ENCODE data around the gene SPIRE1.

The SPIRE1 gene

DNA sequence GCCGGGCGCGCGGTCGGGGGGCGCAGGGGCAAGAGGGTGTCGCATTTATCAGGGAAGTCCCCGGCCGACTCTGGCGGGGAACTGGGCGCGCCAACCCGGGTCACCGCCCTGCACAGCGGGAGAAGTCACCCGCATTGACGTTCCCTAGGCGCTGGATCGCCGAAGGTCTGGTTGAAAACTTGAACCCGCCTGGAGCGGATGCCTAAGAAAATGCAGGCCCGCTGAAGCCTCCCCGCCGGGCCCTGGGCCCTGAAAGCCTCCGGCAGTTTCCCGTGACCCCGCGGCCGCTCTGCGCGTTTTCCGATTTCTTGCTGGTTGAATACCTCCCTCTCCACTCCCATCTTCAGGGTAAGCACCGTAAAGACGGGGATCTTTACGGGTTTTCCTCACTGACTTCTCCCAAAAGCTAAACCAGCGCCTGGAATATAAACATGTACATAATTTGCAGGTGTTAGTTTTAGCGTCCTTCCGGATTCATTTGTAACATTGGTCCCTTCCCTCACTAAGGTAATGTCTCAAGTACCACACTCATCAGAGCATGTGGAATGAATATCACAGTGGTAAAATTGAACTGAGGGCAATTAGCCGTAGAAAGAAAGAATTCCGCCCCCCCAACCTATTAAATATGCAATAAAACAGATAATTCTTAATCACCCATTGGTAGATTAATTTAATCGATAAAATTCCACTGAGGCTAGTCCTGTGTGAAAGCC is 675 bp upstream of the SPIRE1 start:
- TF ChIP-seq GATA2 (IDR thresholded peaks at IDR 0.05; ENCODE audit: low read depth, low read length) (no peak), GATA3 (IDR thresholded peaks at IDR 0.05; ENCODE audit: low read depth, low read length) (no peak)

DNA sequence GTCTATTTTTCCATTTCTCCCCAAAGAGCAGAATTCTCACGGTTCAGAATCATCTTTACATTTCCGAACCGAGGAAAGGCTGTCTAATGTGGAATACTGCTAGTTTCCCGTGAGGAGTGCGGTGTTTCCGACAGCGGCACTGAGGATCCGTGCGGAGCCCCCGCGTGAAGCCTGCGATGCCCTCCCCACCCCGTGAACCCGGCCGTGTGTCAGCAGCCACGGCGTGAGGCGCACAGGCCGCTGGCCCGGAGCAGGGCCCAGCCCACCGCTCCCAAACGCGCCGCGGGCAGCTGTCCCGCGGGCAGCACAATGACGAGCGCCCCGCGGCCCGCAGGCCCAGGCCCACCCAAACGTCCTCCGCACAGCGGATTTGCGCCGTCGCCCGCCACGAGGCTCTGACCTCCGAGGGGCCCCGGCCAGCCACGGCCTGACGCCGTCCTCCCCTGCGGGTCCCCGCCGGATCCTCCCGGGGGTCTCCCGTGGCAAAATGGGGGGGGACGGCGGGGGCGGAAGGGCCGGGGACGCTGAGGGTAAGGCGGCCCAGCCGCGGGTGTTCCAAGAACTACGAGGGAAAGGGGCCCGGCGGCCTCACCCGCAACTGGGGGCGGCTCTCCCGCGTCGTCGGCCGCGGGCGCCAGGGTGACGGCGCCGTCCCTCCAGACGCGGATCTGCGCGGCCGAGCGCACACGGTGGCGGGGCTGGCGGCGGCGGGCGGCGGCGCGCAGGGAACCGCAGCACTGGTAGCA is 796 bp downstream of the SPIRE1 start:
- TF ChIP-seq GATA2 (IDR thresholded peaks at IDR 0.05; ENCODE audit: low read depth, low read length) (no peak), GATA3 (IDR thresholded peaks at IDR 0.05; ENCODE audit: low read depth, low read length) (no peak)

DNA sequence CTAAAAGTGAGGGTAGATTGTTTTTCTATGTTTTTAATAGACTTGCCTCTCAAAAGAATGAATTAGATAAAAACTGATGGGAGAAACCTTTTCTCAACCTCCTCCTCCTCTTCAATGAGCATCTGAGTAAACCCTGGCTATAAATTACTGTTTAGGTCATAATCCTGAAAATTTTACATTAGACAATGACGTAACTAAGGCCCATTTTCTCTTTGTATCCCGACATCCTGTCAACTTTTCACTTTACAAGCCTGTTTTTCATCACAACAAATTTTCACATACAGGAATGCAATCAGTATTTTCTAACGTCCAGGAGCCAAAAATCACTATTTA is 1.3 kb downstream of the SPIRE1 start:
- TF ChIP-seq GATA3 (IDR thresholded peaks at IDR 0.05; ENCODE audit: low read depth, low read length) (no peak), GATA2 (IDR thresholded peaks at IDR 0.05; ENCODE audit: low read depth, low read length) (no peak)

DNA sequence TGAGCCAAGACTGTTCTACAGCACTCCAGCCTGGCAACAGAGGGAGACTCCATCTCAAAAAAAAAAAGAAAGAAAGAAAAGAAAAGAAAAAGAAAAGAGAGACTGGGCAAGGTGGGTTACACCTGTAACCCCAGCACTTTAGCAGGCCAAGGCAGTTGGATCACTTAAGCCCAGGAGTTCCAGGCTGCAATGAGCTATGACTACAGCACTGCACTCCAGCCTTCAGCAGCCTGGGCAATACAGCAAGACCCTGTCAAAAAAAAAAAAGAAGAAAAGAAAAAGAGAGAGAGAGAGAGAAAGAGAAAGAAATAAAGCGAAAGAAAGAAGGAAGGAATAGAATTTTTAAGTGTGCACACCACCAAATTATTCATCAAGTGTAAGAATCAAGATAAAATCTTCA is 2.9 kb downstream of the SPIRE1 start:
- TF ChIP-seq GATA2 (IDR thresholded peaks at IDR 0.05; ENCODE audit: low read depth, low read length) (no peak), GATA3 (IDR thresholded peaks at IDR 0.05; ENCODE audit: low read depth, low read length) (no peak)

DNA sequence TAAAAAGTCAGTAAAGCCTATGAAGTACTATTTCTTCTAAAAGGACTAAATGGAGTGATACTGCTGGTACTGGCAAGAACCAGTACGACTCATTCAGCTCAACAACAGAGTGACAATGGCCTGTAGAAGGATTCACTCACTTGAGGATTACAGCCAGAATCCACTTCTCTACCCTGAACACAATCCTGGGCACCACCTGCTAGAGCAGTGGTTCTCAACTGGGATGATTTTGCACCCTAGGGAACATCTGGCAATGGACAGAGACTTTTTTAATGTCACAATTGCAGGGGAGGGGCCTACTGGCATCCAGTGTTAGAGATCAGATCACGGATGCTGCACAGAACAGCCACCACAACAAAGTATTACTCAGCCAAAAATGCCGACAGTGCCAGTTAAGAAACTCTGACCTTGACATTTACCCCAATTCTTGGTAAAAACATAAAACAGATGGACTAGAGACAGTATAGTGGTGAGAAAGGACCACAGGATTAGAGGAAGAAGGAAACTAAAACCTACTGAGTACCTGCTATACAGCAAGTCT is 5.0 kb downstream of the SPIRE1 start:
- TF ChIP-seq GATA2 (IDR thresholded peaks at IDR 0.05; ENCODE audit: low read depth, low read length) = 0 out of 2 replicates have a peak, but pooled peaks have one; percentile 29
- TF ChIP-seq GATA3 (IDR thresholded peaks at IDR 0.05; ENCODE audit: low read depth, low read length) = no peak

DNA sequence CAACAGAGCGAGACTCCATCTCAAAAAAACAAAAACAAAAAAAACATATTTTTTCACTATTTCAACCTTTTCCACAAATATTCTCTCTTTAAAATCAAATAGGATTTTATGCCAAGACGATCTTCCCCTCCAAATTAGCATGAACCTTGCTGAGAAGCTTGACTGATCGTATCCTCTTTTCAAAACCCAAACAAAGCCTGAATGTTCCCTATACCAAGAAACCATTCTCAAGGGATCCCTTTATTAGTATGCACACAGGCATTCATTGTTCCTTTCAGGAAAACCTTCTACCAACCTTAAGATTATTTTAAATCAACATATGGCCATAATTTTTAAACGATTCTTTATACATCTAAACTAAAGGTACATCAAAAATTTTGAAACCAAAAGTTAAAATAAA is 6.3 kb downstream of the SPIRE1 start:
- TF ChIP-seq GATA3 (IDR thresholded peaks at IDR 0.05; ENCODE audit: low read depth, low read length) = no peak
- TF ChIP-seq GATA2 (IDR thresholded peaks at IDR 0.05; ENCODE audit: low read depth, low read length) = no peak

DNA sequence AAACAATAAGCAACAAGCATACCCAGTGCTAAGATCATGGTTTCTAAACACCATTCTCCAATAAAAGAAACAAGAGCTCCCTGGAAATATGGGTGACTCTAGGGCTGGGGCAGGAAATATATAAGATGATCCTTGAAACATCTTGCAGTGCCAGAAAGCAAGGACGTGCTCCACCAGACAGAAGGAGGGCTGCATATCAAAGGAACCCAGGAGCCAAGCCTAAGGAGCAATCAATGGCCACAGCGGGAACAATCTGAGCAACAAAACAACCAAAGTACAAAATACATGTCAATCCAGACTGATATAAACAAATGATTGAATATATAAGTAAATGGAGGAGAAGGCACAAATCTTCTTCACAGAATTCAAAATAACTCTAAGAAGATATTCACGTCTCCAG is 10.1 kb downstream of the SPIRE1 start:
- no peak for TF ChIP-seq GATA3 (IDR thresholded peaks at IDR 0.05; ENCODE audit: low read depth, low read length)
- TF ChIP-seq GATA2 (IDR thresholded peaks at IDR 0.05; ENCODE audit: low read depth, low read length) = no peak

DNA sequence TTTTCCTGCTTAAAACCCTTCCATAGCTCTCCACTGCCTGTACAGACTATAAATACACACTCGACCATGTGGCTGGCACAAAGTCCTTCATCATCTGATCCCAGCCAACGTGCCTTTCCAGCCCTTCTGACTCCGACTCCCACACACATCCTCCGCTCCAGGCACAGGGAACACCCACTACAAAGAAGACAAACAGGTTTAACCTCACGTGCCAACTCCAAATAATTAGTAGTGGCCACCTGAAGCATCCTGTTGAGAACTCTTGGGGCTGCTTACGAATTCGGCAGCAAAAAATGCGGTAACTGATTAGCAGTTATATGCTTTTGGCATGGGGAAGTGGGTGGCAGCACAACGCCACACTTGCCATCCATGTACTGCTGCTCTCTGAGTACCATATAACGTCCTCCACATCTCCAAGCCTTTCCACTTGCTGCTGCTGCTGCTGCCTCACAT is 12.1 kb downstream of the SPIRE1 start:
- TF ChIP-seq GATA2 (IDR thresholded peaks at IDR 0.05; ENCODE audit: low read depth, low read length) (no peak), GATA3 (IDR thresholded peaks at IDR 0.05; ENCODE audit: low read depth, low read length) (no peak)

DNA sequence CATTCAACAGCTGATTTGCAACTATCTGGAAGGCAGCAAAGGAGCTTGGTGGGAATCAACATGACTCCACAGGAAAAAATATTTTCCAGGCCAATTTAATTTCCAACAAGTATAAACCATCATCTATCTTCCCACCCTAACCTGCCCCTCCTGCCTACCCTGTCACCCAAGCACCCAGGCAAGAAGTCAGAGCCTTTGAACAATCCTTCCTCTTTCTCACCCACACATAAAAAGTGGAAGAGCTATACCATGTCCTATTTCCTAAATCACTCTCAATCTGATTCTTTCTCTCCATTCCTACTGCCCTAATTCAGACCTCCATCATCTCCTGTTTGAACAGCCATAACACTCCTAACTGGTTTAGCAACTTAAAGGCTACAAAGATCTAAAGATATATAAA is 12.7 kb downstream of the SPIRE1 start:
- TF ChIP-seq GATA2 (IDR thresholded peaks at IDR 0.05; ENCODE audit: low read depth, low read length) = no peak
- TF ChIP-seq GATA3 (IDR thresholded peaks at IDR 0.05; ENCODE audit: low read depth, low read length) = no peak

DNA sequence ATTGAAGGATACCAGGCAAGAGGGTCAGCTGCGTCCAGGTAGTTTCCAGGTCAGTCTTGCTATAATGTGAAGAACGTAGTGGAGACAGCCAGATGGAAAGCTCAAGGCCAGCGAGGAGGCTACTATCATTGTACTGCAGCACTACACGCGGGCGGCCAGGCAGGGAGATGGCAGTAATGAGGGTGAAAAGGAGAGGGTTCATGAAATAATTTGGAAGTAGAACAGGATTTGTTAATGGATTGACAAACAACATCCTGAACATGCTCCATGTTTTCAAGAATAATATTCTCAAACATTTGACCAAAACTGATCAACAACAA is 17.1 kb downstream of the SPIRE1 start:
- no peak for TF ChIP-seq GATA3 (IDR thresholded peaks at IDR 0.05; ENCODE audit: low read depth, low read length)
- no peak for TF ChIP-seq GATA2 (IDR thresholded peaks at IDR 0.05; ENCODE audit: low read depth, low read length)

DNA sequence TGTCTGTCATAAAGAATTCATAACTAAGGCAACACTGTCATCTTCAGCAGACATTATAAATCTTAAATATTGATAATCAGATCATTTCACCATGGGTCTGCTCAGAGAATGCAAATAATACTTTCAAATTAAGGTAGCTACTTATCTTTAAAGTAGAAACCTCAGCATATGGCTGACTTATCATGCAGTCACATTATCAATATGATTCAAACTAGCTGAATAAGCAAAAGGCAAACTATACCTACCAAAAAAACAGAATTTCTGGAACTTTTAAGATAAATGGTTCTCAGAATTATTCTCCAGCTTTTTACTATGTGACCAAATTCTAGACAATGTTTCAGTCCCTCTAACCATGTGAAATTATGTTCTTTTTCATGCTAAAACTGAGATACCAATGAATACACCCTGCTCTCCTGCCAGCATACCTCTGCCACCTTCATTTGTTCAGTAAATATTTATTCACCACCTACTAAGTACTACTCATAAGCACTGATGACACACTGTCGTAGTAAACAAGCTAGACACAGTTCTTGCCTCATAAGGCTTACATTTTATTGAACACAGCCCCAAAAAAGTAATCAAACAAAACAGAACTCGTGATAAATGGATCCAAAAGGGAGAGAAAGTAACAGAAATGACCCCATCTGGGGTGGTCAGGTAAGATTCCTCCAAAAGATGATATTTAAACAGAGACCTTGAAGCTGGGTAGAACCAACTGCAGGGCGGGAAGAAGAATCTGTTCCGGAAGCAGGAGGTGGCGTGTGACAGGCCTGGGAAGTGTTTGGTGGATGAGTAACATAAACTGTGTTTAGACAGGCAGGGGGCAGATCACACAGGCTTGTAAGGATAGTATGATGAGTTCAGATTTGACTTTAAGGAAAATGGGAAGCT is 17.7 kb downstream of the SPIRE1 start:
- TF ChIP-seq GATA3 (IDR thresholded peaks at IDR 0.05; ENCODE audit: low read depth, low read length) (no peak), GATA2 (IDR thresholded peaks at IDR 0.05; ENCODE audit: low read depth, low read length) (no peak)

DNA sequence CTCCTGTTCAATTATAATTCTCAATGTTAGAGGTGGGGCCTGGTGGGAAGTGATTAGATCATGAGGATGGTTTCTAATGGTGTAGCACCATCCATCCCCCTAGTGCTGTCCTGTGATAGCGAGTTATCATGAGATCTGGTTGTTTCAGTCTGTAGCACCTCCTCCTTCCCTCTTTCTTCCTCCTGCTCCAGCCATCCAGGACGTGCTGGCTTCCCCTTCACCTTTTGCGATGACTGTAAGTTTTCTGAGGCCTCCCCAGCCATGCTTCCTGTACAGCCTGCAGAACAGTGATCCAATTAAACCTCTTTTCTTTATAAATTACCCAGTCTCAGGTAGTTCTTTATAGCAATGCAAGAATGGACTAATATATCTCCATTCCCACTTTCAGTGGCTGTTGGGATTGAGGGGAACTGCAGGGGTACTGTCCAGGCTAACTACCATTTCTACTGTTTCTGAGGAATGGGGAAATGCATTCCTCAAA is 19.2 kb downstream of the SPIRE1 start:
- TF ChIP-seq GATA2 (IDR thresholded peaks at IDR 0.05; ENCODE audit: low read depth, low read length) (no peak), GATA3 (IDR thresholded peaks at IDR 0.05; ENCODE audit: low read depth, low read length) (no peak)

DNA sequence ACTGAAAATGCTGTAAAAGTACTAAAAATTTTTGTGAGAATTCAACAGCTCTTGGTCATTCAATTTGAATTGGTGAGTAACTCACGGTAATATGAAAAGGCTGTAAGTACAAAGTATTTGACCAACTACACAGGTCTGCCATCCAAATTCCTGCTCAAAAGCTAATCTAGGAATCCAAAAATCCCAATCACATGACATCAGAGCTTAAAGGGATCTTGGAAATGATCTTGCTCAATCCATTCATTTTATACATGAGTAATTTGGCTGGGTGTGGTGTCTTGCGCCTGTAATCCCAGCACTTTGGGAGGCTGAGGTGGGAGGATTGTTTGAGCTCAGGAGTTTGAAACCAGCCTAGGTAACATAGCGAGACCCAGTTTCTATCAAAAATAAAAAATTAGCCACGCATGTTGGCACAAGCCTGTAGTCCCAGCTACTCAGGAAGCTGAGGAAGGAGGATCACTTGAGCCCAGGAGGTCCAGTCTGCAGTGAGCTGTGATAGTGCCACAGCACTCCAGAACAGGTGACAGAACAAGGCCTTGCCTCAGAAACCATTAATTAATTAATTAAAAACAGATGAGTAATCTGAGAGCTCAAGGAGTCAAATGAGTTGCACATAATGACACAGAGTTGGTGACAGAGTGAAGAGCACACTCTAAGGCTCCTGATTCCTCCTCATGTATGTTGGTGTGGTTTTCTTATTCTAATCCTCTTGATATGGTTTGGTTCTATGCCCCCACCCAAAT is 19.8 kb downstream of the SPIRE1 start:
- TF ChIP-seq GATA3 (IDR thresholded peaks at IDR 0.05; ENCODE audit: low read depth, low read length) = no peak
- no peak for TF ChIP-seq GATA2 (IDR thresholded peaks at IDR 0.05; ENCODE audit: low read depth, low read length)
